Muscle of leg (tissue), 11 donors: Measurements from ENCODE around the gene ZNF80. TPM values are rescaled to one million over a fixed set of nuclear protein-coding genes. Genes with fewer than 3 reads are reported as not detected.

Experiments used
- DNase-seq: peaks from one replicate; pipeline ENCODE4 v3.0.0; 2013
- H3K27ac ChIP-seq: one replicate; pipeline ENCODE4 v1.5.1; 2013; ENCODE audit warnings: mild to moderate bottlenecking, low read length, control low read depth
- H3K27me3 ChIP-seq: one replicate; pipeline ENCODE4 v1.6.1; 2013; ENCODE audit warnings: low read length; ENCODE audit not compliant: control insufficient read depth, insufficient read depth
- H3K36me3 ChIP-seq: one replicate; pipeline ENCODE4 v1.6.1; 2013; ENCODE audit warnings: low read length; ENCODE audit not compliant: control insufficient read depth, insufficient read depth
- H3K4me1 ChIP-seq: one replicate; pipeline ENCODE4 v1.6.1; 2013; ENCODE audit warnings: low read length; ENCODE audit not compliant: control insufficient read depth, insufficient read depth
- H3K4me3 ChIP-seq: one replicate; pipeline ENCODE4 v1.5.1; 2013; ENCODE audit warnings: low read length, control low read depth
- H3K9me3 ChIP-seq: replicated peaks from 2 replicates; pipeline ENCODE4 v1.6.1; 2013; ENCODE audit warnings: low read depth, low read length; ENCODE audit not compliant: control insufficient read depth
- WGBS: methylation state at CpG from one replicate; pipeline ENCODE4 v1.1.5; 2013; ENCODE audit warnings: missing lambda C conversion rate; ENCODE audit not compliant: insufficient coverage; 5-methylcytosine and 5-hydroxymethylcytosine counted together
- polyA plus RNA-seq, 8 donors: library from polyadenylated mRNA; unstranded; fragments of 120-200 nt; gene quantifications; one replicate each; pipeline versions ENCODE4 v1.2.1 to v1.2.3, GENCODE V29; 2013; ENCODE audit warnings: inconsistent platforms in 1 of 8, low replicate concordance in 1 of 8; ENCODE audit not compliant: insufficient read length in 8 of 8, insufficient read depth in 1 of 8
- total RNA-seq: library from RNA; stranded (reverse); fragments of 120-200 nt; gene quantifications from one replicate; pipeline ENCODE4 v1.2.4, GENCODE V29; 2013

Gene ZNF80
- total and polyA plus RNA-seq, 9 donors: 0.04 to 0.08 (median 0.05) TPM; not detected in 6

- no peaks in the 10 kb centered on the region for H3K9me3 ChIP-seq
- DNase-seq: peak; percentile 27
- H3K4me1 ChIP-seq: peaks cover 2% of the 10 kb centered on the region
- H3K27ac ChIP-seq: no peak overlapping the region
- no peak overlapping the region for H3K4me3 ChIP-seq
- no CpG with 5 or more reads among the region's 4 CpGs for WGBS
- no peaks in the 10 kb centered on the region for H3K36me3 ChIP-seq
- no peaks in the 10 kb centered on the region for H3K27me3 ChIP-seq
These were observed 24.1 kb downstream of the ZNF80 start for GRCh38 chr3:114213292-114213626.

GRCh38 chr3:114212646-114213045, 24.7 kb downstream of the ZNF80 start:
- H3K4me1 ChIP-seq: peaks cover 2% of the 10 kb centered on the region
- no peaks in the 10 kb centered on the region for H3K9me3 ChIP-seq
- 70% methylated on average over 2 of the region's 4 CpGs for WGBS
- H3K36me3 ChIP-seq: no peaks in the 10 kb centered on the region
- H3K27me3 ChIP-seq: no peaks in the 10 kb centered on the region
- H3K27ac ChIP-seq: no peak overlapping the region
- DNase-seq: no peak
- no peak overlapping the region for H3K4me3 ChIP-seq

- H3K27ac ChIP-seq: no peak overlapping the region
- no peaks in the 10 kb centered on the region for H3K27me3 ChIP-seq
- H3K4me1 ChIP-seq: no peaks in the 10 kb centered on the region
- no peak for DNase-seq
- 86% methylated on average over 1 of the region's 4 CpGs for WGBS
- no peaks in the 10 kb centered on the region for H3K9me3 ChIP-seq
- H3K36me3 ChIP-seq: no peaks in the 10 kb centered on the region
- no peak overlapping the region for H3K4me3 ChIP-seq
These were observed 29.6 kb downstream of the ZNF80 start for GRCh38 chr3:114207768-114208167.

GRCh38 chr3:114206342-114206741, 31.0 kb downstream of the ZNF80 start:
- H3K4me3 ChIP-seq: no peak overlapping the region
- no peaks in the 10 kb centered on the region for H3K4me1 ChIP-seq
- H3K27me3 ChIP-seq: no peaks in the 10 kb centered on the region
- H3K9me3 ChIP-seq: no peaks in the 10 kb centered on the region
- no peak for DNase-seq
- WGBS: no CpG with 5 or more reads among the region's 3 CpGs
- H3K27ac ChIP-seq: no peak overlapping the region
- no peaks in the 10 kb centered on the region for H3K36me3 ChIP-seq

GRCh38 chr3:114205541-114205940, 31.8 kb downstream of the ZNF80 start:
- WGBS: no CpG with 5 or more reads among the region's 2 CpGs
- no peaks in the 10 kb centered on the region for H3K4me1 ChIP-seq

GRCh38 chr3:114194750-114195149, 42.6 kb downstream of the ZNF80 start:
- WGBS: 80% methylated on average over 1 of the region's 1 CpG
- H3K27ac ChIP-seq: no peak overlapping the region
- DNase-seq: no peak
- H3K4me1 ChIP-seq: no peaks in the 10 kb centered on the region
- no peaks in the 10 kb centered on the region for H3K9me3 ChIP-seq
- no peak overlapping the region for H3K4me3 ChIP-seq
- no peaks in the 10 kb centered on the region for H3K36me3 ChIP-seq
- no peaks in the 10 kb centered on the region for H3K27me3 ChIP-seq

More at GRCh38 chr3:114205541-114205940, 31.8 kb downstream of the ZNF80 start:
- H3K27ac ChIP-seq: no peak overlapping the region
- no peaks in the 10 kb centered on the region for H3K9me3 ChIP-seq
- no peaks in the 10 kb centered on the region for H3K36me3 ChIP-seq
- H3K27me3 ChIP-seq: no peaks in the 10 kb centered on the region
- no peak for DNase-seq
- H3K4me3 ChIP-seq: no peak overlapping the region

GRCh38 chr3:114192136-114192535, 45.2 kb downstream of the ZNF80 start:
- Histone ChIP-seq H3K4me1 (no peaks in the 10 kb centered on the region), H3K36me3 (no peaks in the 10 kb centered on the region), H3K4me3 (no peak overlapping the region), H3K27ac (no peak overlapping the region), H3K27me3 (no peaks in the 10 kb centered on the region), H3K9me3 (no peaks in the 10 kb centered on the region)
- no peak for DNase-seq

GRCh38 chr3:114186501-114186900, 50.9 kb downstream of the ZNF80 start:
- Histone ChIP-seq H3K27ac (no peak overlapping the region), H3K9me3 (no peaks in the 10 kb centered on the region), H3K27me3 (no peaks in the 10 kb centered on the region), H3K4me1 (no peaks in the 10 kb centered on the region), H3K4me3 (no peak overlapping the region), H3K36me3 (no peaks in the 10 kb centered on the region)
- no peak for DNase-seq

Other genes with a start within 250 kb of the ZNF80 start
- 2.3 TPM for gene CCDC191, start 181.1 kb downstream of the ZNF80 start, total RNA-seq
- gene CCDC191, start 181.1 kb downstream of the ZNF80 start, polyA plus RNA-seq: 1 to 10 TPM; 2.8 to 5.1 (median 3.5) TPM
- 16.6 TPM for gene QTRT2, start 180.8 kb downstream of the ZNF80 start, total RNA-seq
- gene QTRT2, start 180.8 kb downstream of the ZNF80 start, polyA plus RNA-seq: 10 to 100 TPM in 6 of 8 donors, 1 to 10 TPM in 2; 9.3 to 15.7 (median 10.8) TPM
- gene DRD3, start 58.5 kb downstream of the ZNF80 start, total RNA-seq: not detected
- under 1 TPM in 1 of 8 donors, not detected in 7; 0.10 TPM for gene DRD3, start 58.5 kb downstream of the ZNF80 start, polyA plus RNA-seq
- 0.09 TPM for gene TIGIT, start 56.5 kb upstream of the ZNF80 start, total RNA-seq
- under 1 TPM in 3 of 8 donors, not detected in 5; 0.09 to 0.12 (median 0.12) TPM for gene TIGIT, start 56.5 kb upstream of the ZNF80 start, polyA plus RNA-seq